ENCODE data around the gene ROPN1L. TPM values are rescaled to one million over a fixed set of nuclear protein-coding genes. Genes with fewer than 3 reads are reported as not detected.
"Not testable (repeated sequence)": the region's sequence is repeated elsewhere in the genome, so short reads cannot be mapped to it uniquely, and the experiment has no call there.

The ROPN1L gene
- total RNA-seq, 1 donor from 2014 or later, result 1.9 TPM

DNA sequence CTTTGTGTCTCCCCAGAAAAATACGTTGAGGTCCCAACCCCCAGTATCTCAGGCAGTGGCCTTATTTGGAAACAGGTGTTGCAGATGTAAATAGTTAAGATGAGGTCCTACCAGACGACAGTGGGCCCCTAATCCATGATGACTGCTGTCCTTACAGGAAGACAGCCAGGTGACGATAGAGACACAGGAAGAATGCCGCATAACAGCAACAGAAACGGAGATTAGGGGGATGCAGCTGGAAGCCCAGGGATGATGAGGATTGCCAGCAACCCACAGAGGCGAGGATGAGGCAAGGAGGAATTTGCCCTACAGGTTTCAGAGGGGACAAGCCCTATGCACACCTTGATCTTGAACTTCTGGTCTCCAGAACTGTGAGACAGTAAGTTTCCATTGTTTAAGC, 46.5 kb downstream of the ROPN1L start:
- ATAC-seq (no peak), DNase-seq (no peak)
- no peaks in the 10 kb centered on the region for H3K9me3 ChIP-seq
- intact Hi-C loops (cut with DNase I), result no loop called here
- no peak overlapping the region for H3K27ac ChIP-seq
- peaks cover 10% of the 10 kb centered on the region for H3K4me1 ChIP-seq
- no peaks in the 10 kb centered on the region for H3K27me3 ChIP-seq
- H3K36me3 ChIP-seq, result no peaks in the 10 kb centered on the region
- H3K4me3 ChIP-seq, result no peak overlapping the region
- TF ChIP-seq, protein P1, sequence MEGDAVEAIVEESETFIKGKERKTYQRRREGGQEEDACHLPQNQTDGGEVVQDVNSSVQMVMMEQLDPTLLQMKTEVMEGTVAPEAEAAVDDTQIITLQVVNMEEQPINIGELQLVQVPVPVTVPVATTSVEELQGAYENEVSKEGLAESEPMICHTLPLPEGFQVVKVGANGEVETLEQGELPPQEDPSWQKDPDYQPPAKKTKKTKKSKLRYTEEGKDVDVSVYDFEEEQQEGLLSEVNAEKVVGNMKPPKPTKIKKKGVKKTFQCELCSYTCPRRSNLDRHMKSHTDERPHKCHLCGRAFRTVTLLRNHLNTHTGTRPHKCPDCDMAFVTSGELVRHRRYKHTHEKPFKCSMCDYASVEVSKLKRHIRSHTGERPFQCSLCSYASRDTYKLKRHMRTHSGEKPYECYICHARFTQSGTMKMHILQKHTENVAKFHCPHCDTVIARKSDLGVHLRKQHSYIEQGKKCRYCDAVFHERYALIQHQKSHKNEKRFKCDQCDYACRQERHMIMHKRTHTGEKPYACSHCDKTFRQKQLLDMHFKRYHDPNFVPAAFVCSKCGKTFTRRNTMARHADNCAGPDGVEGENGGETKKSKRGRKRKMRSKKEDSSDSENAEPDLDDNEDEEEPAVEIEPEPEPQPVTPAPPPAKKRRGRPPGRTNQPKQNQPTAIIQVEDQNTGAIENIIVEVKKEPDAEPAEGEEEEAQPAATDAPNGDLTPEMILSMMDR (IDR thresholded peaks at IDR 0.05), result no peak

DNA sequence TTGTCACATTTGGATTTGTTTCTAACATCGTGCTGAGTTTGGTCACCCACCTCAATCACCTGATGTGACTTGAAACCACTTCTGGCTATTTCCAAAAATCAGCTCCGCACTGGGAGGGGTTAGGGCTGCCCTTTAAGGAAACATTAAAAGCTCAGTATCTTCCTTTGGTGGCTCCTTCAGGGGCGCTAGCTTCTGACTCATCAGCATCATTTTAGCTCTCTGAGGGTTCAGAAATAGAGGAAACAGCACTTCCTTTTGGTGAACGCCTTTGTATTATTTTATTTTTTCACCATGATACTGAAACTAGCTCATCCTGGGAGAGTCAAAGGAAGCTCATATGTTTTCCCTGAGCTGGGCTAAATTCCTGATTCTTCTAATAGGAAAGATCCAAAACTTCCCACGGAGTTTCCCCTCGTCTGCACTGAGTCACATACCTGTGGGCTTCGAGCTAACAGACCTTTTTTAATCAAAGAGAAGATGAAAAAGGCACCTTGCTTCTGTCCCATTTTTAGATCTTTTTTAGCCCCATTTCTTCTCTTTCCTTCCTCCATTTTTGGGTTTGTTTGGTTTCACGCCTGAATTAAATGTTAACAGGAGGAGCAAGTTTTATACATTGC, 48.2 kb downstream of the ROPN1L start:
- TF ChIP-seq, protein P1 (IDR thresholded peaks at IDR 0.05), result no peak
- peaks cover 10% of the 10 kb centered on the region for H3K4me1 ChIP-seq
- no peak overlapping the region for H3K27ac ChIP-seq
- ATAC-seq (peak; percentile 34), DNase-seq (no peak)
- no peaks in the 10 kb centered on the region for H3K36me3 ChIP-seq
- peaks cover 7% of the 10 kb centered on the region for H3K9me3 ChIP-seq
- H3K27me3 ChIP-seq, result no peaks in the 10 kb centered on the region
- intact Hi-C loops (cut with DNase I), result no loop called here
- H3K4me3 ChIP-seq, result no peak overlapping the region

DNA sequence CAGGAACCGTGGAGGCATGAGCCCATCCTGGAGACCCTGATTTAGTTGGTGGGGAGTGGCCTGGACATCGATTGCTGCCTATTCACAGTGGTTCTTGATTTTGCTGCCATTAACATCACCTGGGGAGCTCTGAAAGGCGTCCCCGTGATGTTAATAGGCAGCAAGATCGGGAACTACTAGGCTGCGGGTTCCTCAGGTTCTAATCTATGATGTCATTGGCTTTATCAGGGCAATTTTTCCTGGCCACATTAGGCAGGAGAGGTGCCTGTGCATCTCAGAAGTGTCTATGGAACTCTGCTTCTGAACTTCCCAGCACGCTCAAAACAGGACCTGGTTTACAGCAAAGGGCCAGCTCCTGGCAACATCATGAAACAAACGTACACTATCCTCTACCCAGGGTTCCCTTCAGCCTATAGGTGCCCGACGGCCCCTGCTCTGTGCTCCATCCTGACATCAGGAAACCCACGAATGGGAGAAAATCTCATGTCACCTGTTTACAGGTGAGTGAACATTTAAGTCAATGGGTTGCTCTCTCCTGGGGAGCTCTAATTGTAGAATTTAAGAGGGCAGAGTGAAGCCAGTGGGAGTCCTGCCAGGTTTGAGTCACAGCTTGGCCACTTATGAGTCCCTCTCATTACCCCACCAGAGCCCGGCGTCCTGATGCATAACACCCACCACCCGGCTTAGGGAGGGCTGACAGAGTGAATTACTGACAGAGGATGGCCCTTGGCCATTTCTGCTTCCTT, 49.4 kb downstream of the ROPN1L start:
- intact Hi-C loops (cut with DNase I), result no loop called here
- H3K9me3 ChIP-seq, result peaks cover 7% of the 10 kb centered on the region
- H3K27me3 ChIP-seq, result no peaks in the 10 kb centered on the region
- ATAC-seq, result no peak
- peaks cover 10% of the 10 kb centered on the region for H3K4me1 ChIP-seq
- TF ChIP-seq, protein P1 (IDR thresholded peaks at IDR 0.05), result no peak
- no peak for DNase-seq
- no peak overlapping the region for H3K4me3 ChIP-seq
- no peaks in the 10 kb centered on the region for H3K36me3 ChIP-seq
- H3K27ac ChIP-seq, result no peak overlapping the region

DNA sequence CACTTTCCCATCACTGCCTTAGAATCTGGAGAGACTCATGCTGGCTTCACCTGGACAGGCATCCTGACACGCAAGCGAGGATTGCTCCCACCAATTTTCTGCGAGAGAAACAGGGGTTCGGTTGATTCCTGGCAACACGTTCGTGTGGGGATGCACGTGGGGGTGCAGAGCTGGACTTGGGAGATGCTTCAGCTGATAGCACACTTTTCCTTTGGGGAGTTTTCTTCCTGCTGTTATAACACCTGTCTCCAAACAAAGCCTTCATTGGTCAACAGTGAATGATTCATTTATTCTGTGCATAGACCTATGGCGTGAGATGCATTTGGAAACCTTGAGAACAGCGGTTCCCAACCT, 50.0 kb downstream of the ROPN1L start:
- H3K4me3 ChIP-seq, result no peak overlapping the region
- H3K27ac ChIP-seq, result no peak overlapping the region
- H3K27me3 ChIP-seq, result no peaks in the 10 kb centered on the region
- no peaks in the 10 kb centered on the region for H3K36me3 ChIP-seq
- H3K4me1 ChIP-seq, result peaks cover 10% of the 10 kb centered on the region
- TF ChIP-seq, protein P1 (IDR thresholded peaks at IDR 0.05), result no peak
- ATAC-seq (no peak), DNase-seq (no peak)
- H3K9me3 ChIP-seq, result peaks cover 7% of the 10 kb centered on the region
- intact Hi-C loops (cut with DNase I), result no loop called here

DNA sequence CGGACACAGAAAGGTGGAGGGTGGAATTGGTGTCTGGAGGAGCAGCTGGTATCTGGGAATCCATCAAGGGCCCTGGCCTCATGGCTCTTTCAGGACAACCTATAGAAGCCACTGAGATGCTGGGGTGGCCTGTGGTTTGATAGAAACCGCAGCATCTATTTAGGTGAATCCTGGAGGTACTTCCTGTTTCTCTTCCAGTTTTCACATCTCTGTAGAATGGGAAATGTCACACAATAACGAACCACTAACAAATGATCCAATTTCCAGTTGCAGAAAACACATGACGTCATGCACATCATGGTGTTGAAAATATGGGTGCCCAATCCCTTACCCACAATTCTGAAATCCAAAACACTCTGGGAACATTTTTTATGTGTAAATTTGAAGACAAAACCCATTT, 52.2 kb downstream of the ROPN1L start:
- TF ChIP-seq, protein P1 (IDR thresholded peaks at IDR 0.05), result no peak
- intact Hi-C loops (cut with DNase I), result no loop called here
- ATAC-seq (no peak), DNase-seq (no peak)
- H3K36me3 ChIP-seq, result no peaks in the 10 kb centered on the region
- H3K27me3 ChIP-seq, result no peaks in the 10 kb centered on the region
- H3K27ac ChIP-seq, result no peak overlapping the region
- no peak overlapping the region for H3K4me3 ChIP-seq
- peaks cover 7% of the 10 kb centered on the region for H3K9me3 ChIP-seq
- H3K4me1 ChIP-seq, result peaks cover 10% of the 10 kb centered on the region

GRCh38 chr5:10494497-10494896, 52.8 kb downstream of the ROPN1L start:
- H3K36me3 ChIP-seq; ATAC-seq; H3K27me3 ChIP-seq; H3K9me3 ChIP-seq; H3K27ac ChIP-seq; H3K4me3 ChIP-seq; intact Hi-C loops (cut with DNase I); DNase-seq; H3K4me1 ChIP-seq: not testable (repeated sequence)

Data from upper lobe of right lung (tissue), 1 donor.